ENCODE data around the gene NFATC2.

NFATC2 gene

DNA sequence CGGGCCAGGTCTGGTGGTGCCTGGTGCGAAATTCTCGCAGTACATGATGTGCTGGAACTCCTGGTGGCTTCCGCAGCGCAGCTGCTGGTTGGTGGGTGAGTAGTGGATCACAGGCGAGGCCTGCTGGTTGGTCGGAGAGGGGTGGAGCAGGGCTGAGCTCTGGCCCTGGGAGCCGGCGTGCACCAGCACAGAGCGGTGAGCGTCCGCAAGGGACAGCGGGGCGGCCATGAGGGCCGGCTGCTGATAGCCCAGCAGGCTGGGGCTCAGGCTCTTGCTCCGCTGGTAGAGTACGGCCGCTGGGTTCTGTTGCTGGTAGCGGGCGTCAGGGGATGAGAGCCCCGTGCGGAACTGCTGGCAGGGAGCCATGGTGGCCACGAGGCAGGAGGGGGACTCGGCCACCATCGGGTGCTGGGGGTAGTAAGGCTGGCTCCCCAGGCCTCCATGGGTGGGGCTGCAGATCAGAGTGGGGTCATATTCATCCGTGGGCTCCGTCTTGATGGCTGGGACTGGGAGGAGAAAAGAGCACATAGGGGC lies 110.2 kb downstream of the NFATC2 start:
- Histone ChIP-seq H3K79me1 (ENCODE audit: low read length) (no peaks in the 10 kb centered on the region), H3K4me1 (ENCODE audit: control insufficient read depth, low read depth, low read length) (peaks cover 2% of the 10 kb centered on the region), H3K4ac (ENCODE audit: low read depth, low read length) (no peak overlapping the region), H3K18ac (ENCODE audit: low read length) (no peak overlapping the region), H3K27me3 (ENCODE audit: insufficient read depth, low read length, poor library complexity) (no peaks in the 10 kb centered on the region), H2BK5ac (ENCODE audit: low read length) (no peak overlapping the region), H3K27ac (ENCODE audit: low read depth, low read length) (no peak overlapping the region), H4K8ac (ENCODE audit: low read depth, low read length) (no peak overlapping the region), H3K36me3 (ENCODE audit: control insufficient read depth, insufficient read depth, low read length) (no peaks in the 10 kb centered on the region), H2BK15ac (replicated peaks; ENCODE audit: low read depth) (no peak overlapping the region), H3K4me3 (ENCODE audit: low read length) (no peak overlapping the region), H2AK5ac (ENCODE audit: low read length) (no peak overlapping the region), H3K23ac (ENCODE audit: low read length) (no peak overlapping the region), H3K79me2 (ENCODE audit: control insufficient read depth, insufficient read depth, low read length) (no peaks in the 10 kb centered on the region), H4K5ac (ENCODE audit: low read length) (no peak overlapping the region), H2BK120ac (ENCODE audit: low read depth, low read length) (no peak overlapping the region), H3K9ac (ENCODE audit: low read length) (no peak overlapping the region), H3K4me2 (ENCODE audit: low read length) (no peak overlapping the region), H3K56ac (ENCODE audit: low read length) (no peak overlapping the region)
- no peak for DNase-seq
- WGBS (ENCODE audit: extremely low coverage, insufficient coverage, low lambda C conversion rate) = no CpG with 5 or more reads among the region's 27 CpGs

DNA sequence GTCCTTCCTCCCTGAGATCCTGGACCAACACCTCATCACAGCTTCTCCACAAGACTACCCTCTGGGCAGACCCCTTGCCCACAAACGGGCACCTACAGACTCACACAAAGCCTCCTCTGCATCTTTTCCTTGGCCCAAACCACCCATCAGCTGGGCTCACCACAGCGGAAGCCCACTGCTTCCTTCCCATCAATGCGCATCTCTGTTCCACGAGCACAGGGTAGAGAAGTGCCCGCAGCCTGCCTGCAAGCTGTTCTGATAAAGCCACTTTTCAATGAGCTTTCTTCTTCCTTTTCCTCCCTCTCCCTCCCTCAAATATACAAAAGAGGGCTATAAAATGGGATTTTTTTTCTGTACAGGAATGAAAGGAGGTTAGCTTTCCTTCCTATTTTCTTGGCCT lies 111.2 kb downstream of the NFATC2 start:
- H2BK15ac ChIP-seq (replicated peaks; ENCODE audit: low read depth) = no peak overlapping the region
- no peak overlapping the region for H2AK5ac ChIP-seq (ENCODE audit: low read length)
- no peaks in the 10 kb centered on the region for H3K36me3 ChIP-seq (ENCODE audit: control insufficient read depth, insufficient read depth, low read length)
- H3K4me2 ChIP-seq (ENCODE audit: low read length) = no peak overlapping the region
- no peak overlapping the region for H3K27ac ChIP-seq (ENCODE audit: low read depth, low read length)
- H3K4me3 ChIP-seq (ENCODE audit: low read length) = no peak overlapping the region
- no CpG with 5 or more reads among the region's 5 CpGs for WGBS (ENCODE audit: extremely low coverage, insufficient coverage, low lambda C conversion rate)
- H2BK120ac ChIP-seq (ENCODE audit: low read depth, low read length) = no peak overlapping the region
- no peaks in the 10 kb centered on the region for H3K79me1 ChIP-seq (ENCODE audit: low read length)
- no peaks in the 10 kb centered on the region for H3K27me3 ChIP-seq (ENCODE audit: insufficient read depth, low read length, poor library complexity)
- H3K56ac ChIP-seq (ENCODE audit: low read length) = no peak overlapping the region
- no peaks in the 10 kb centered on the region for H3K79me2 ChIP-seq (ENCODE audit: control insufficient read depth, insufficient read depth, low read length)
- H3K9ac ChIP-seq (ENCODE audit: low read length) = no peak overlapping the region
- no peak overlapping the region for H2BK5ac ChIP-seq (ENCODE audit: low read length)
- no peak for DNase-seq
- no peak overlapping the region for H4K5ac ChIP-seq (ENCODE audit: low read length)
- no peak overlapping the region for H3K23ac ChIP-seq (ENCODE audit: low read length)
- H4K8ac ChIP-seq (ENCODE audit: low read depth, low read length) = no peak overlapping the region
- peaks cover 2% of the 10 kb centered on the region for H3K4me1 ChIP-seq (ENCODE audit: control insufficient read depth, low read depth, low read length)
- H3K4ac ChIP-seq (ENCODE audit: low read depth, low read length) = no peak overlapping the region
- no peak overlapping the region for H3K18ac ChIP-seq (ENCODE audit: low read length)

DNA sequence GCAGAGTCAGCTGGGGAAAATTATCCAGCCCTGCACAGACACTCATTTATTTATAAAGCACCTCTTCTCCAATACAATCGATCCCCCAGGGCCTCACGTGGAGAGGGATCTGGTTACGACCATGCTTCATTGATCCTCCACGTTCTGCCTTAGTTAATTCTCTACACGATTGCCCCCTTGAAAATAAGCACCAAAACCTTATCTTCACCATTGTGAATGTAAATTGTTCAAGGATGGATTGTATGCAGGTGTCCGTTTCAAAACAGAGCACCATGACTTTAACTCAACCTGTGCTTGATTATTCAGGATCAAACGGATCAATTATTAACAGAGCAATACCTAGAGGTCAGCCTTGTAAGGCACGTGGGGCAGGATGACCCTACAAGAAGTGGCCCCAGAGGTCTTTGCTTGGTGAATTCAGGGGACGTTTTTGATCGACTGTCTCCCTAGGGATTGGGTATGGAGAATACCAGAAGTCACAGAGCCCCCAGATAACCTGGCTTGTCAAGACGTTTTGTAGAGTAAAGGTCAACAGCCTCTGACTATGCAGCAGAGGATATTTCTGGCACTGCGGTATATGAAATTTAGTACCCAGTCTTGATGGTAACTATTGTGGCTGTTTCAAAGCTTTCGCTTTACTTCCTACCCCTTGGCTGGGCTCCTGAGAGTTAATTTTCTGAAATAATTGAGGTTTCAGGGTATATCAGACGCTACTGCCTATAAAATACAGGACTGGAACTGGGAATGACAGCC lies 112.1 kb downstream of the NFATC2 start:
- no peaks in the 10 kb centered on the region for H3K79me2 ChIP-seq (ENCODE audit: control insufficient read depth, insufficient read depth, low read length)
- no peak overlapping the region for H3K4me3 ChIP-seq (ENCODE audit: low read length)
- H2BK15ac ChIP-seq (replicated peaks; ENCODE audit: low read depth) = no peak overlapping the region
- H2BK120ac ChIP-seq (ENCODE audit: low read depth, low read length) = no peak overlapping the region
- no peak overlapping the region for H3K4ac ChIP-seq (ENCODE audit: low read depth, low read length)
- no peaks in the 10 kb centered on the region for H3K79me1 ChIP-seq (ENCODE audit: low read length)
- H3K56ac ChIP-seq (ENCODE audit: low read length) = no peak overlapping the region
- no peaks in the 10 kb centered on the region for H3K36me3 ChIP-seq (ENCODE audit: control insufficient read depth, insufficient read depth, low read length)
- H2AK5ac ChIP-seq (ENCODE audit: low read length) = no peak overlapping the region
- no peak overlapping the region for H2BK5ac ChIP-seq (ENCODE audit: low read length)
- H3K27ac ChIP-seq (ENCODE audit: low read depth, low read length) = no peak overlapping the region
- no peak overlapping the region for H3K9ac ChIP-seq (ENCODE audit: low read length)
- no peak for DNase-seq
- H4K8ac ChIP-seq (ENCODE audit: low read depth, low read length) = no peak overlapping the region
- no CpG with 5 or more reads among the region's 14 CpGs for WGBS (ENCODE audit: extremely low coverage, insufficient coverage, low lambda C conversion rate)
- no peak overlapping the region for H4K5ac ChIP-seq (ENCODE audit: low read length)
- no peak overlapping the region for H3K23ac ChIP-seq (ENCODE audit: low read length)
- peaks cover 2% of the 10 kb centered on the region for H3K4me1 ChIP-seq (ENCODE audit: control insufficient read depth, low read depth, low read length)
- no peak overlapping the region for H3K18ac ChIP-seq (ENCODE audit: low read length)
- no peak overlapping the region for H3K4me2 ChIP-seq (ENCODE audit: low read length)
- H3K27me3 ChIP-seq (ENCODE audit: insufficient read depth, low read length, poor library complexity) = no peaks in the 10 kb centered on the region

DNA sequence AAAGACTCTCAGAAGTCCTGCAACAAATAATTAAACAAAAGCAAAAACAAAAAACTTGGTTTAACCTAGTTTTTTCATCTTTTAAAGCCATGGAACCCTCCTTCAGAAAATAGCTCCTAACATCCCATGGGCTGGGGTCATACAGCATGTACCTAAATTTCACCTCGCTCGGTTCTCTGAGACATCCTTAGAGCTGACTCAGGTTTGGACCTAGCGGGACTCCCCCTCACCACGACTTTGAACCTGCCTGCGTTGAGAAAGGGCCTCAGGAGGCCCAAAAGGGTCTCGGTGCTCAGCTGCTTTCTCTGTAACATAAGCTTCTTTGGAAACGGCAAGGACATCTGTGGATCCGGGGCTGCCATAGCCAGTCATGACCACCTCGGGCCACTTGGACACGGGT lies 112.8 kb downstream of the NFATC2 start:
- H3K56ac ChIP-seq (ENCODE audit: low read length) = no peak overlapping the region
- H2AK5ac ChIP-seq (ENCODE audit: low read length) = no peak overlapping the region
- no CpG with 5 or more reads among the region's 10 CpGs for WGBS (ENCODE audit: extremely low coverage, insufficient coverage, low lambda C conversion rate)
- no peak overlapping the region for H2BK120ac ChIP-seq (ENCODE audit: low read depth, low read length)
- H3K79me2 ChIP-seq (ENCODE audit: control insufficient read depth, insufficient read depth, low read length) = no peaks in the 10 kb centered on the region
- H3K4me1 ChIP-seq (ENCODE audit: control insufficient read depth, low read depth, low read length) = peaks cover 2% of the 10 kb centered on the region
- no peak overlapping the region for H3K9ac ChIP-seq (ENCODE audit: low read length)
- H3K27ac ChIP-seq (ENCODE audit: low read depth, low read length) = no peak overlapping the region
- no peak overlapping the region for H3K4me2 ChIP-seq (ENCODE audit: low read length)
- H4K8ac ChIP-seq (ENCODE audit: low read depth, low read length) = no peak overlapping the region
- no peaks in the 10 kb centered on the region for H3K27me3 ChIP-seq (ENCODE audit: insufficient read depth, low read length, poor library complexity)
- H3K4ac ChIP-seq (ENCODE audit: low read depth, low read length) = no peak overlapping the region
- H3K4me3 ChIP-seq (ENCODE audit: low read length) = no peak overlapping the region
- no peaks in the 10 kb centered on the region for H3K79me1 ChIP-seq (ENCODE audit: low read length)
- DNase-seq = no peak
- no peak overlapping the region for H2BK15ac ChIP-seq (replicated peaks; ENCODE audit: low read depth)
- H3K18ac ChIP-seq (ENCODE audit: low read length) = no peak overlapping the region
- H4K5ac ChIP-seq (ENCODE audit: low read length) = no peak overlapping the region
- no peak overlapping the region for H3K23ac ChIP-seq (ENCODE audit: low read length)
- no peaks in the 10 kb centered on the region for H3K36me3 ChIP-seq (ENCODE audit: control insufficient read depth, insufficient read depth, low read length)
- H2BK5ac ChIP-seq (ENCODE audit: low read length) = no peak overlapping the region

DNA sequence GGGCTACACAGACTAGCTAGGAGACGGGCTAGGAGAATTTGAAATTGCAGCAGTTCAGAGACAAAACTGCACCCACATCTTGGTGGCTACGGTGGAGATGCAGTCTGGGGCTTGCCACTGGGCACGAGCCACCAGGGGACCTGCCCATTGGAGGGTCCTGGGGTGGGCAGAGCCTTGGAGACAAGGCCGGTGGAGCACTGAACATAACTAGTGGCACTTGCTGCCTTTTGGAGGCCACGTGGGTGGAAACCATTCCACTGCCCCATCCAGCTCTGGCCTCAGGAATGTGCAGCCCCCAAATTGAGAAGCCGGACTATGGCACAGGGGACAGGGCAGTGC lies 113.4 kb downstream of the NFATC2 start:
- Histone ChIP-seq H2AK5ac (ENCODE audit: low read length) (no peak overlapping the region), H3K79me1 (ENCODE audit: low read length) (no peaks in the 10 kb centered on the region), H2BK5ac (ENCODE audit: low read length) (no peak overlapping the region), H4K5ac (ENCODE audit: low read length) (no peak overlapping the region), H3K79me2 (ENCODE audit: control insufficient read depth, insufficient read depth, low read length) (no peaks in the 10 kb centered on the region), H3K56ac (ENCODE audit: low read length) (no peak overlapping the region), H3K4me1 (ENCODE audit: control insufficient read depth, low read depth, low read length) (peaks cover 3% of the 10 kb centered on the region), H3K27me3 (ENCODE audit: insufficient read depth, low read length, poor library complexity) (no peaks in the 10 kb centered on the region), H3K23ac (ENCODE audit: low read length) (no peak overlapping the region), H2BK120ac (ENCODE audit: low read depth, low read length) (no peak overlapping the region), H2BK15ac (replicated peaks; ENCODE audit: low read depth) (no peak overlapping the region), H3K4ac (ENCODE audit: low read depth, low read length) (no peak overlapping the region), H3K9ac (ENCODE audit: low read length) (no peak overlapping the region), H4K8ac (ENCODE audit: low read depth, low read length) (no peak overlapping the region), H3K4me3 (ENCODE audit: low read length) (no peak overlapping the region), H3K18ac (ENCODE audit: low read length) (no peak overlapping the region), H3K4me2 (ENCODE audit: low read length) (no peak overlapping the region), H3K27ac (ENCODE audit: low read depth, low read length) (no peak overlapping the region), H3K36me3 (ENCODE audit: control insufficient read depth, insufficient read depth, low read length) (no peaks in the 10 kb centered on the region)
- no peak for DNase-seq
- no CpG with 5 or more reads among the region's 6 CpGs for WGBS (ENCODE audit: extremely low coverage, insufficient coverage, low lambda C conversion rate)
